GM21381 (cell line): ENCODE results near the gene SPATA16.
"Not testable (repeated sequence)": the region's sequence is repeated elsewhere in the genome, so short reads cannot be mapped to it uniquely, and the experiment has no call there.

Experiments used
- ATAC-seq: cut with Tn5 transposase; IDR thresholded peaks from one replicate; pipeline ENCODE4 v1.9.1; 2021; ENCODE audit warnings: mild to moderate bottlenecking, moderate library complexity; ENCODE audit not compliant: unreplicated experiment

SPATA16 gene

GRCh38 chr3:172892158-172892557, 248.9 kb downstream of the SPATA16 start:
- ATAC-seq, result no peak

DNA sequence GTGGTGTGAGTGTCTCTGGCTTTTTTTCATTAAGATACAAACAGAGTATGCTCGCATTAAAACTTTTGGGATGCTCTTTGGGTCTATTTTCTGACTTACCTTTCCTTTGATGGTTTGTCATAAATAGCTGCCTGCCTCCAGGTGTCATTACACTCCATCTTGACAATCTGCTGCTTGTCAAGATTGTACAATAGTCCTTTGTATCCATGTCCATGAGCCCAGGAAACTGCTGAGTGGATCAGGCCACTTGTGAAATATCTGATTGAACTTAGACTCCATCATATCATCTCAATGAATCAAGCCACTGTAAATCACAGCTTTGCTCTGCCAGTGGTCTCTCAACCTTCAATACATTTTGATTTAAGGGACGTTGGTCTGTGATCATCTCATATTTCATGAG, 255.3 kb downstream of the SPATA16 start:
- ATAC-seq, result no peak

DNA sequence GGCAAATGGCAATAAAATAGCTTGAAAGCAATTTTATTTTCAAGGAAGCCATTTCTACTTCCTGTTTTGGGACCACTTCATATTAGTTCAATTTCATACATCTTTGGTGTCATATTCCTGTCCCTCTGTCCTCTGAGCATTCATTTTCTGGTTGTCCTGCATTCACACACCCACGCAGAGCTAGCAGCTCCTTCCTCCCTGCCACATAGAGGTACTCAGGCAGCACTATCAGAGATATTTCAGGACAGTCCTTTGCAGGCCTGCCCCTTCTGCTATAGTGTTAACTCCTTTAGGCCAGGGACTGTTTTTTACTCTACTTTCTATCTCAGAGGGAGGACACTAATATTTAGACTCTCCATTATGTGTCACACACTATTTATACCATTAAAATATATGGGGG, 258.5 kb downstream of the SPATA16 start:
- no peak for ATAC-seq

- ATAC-seq, result not testable (repeated sequence)
Observed at GRCh38 chr3:172879381-172879780, 261.7 kb downstream of the SPATA16 start.

DNA sequence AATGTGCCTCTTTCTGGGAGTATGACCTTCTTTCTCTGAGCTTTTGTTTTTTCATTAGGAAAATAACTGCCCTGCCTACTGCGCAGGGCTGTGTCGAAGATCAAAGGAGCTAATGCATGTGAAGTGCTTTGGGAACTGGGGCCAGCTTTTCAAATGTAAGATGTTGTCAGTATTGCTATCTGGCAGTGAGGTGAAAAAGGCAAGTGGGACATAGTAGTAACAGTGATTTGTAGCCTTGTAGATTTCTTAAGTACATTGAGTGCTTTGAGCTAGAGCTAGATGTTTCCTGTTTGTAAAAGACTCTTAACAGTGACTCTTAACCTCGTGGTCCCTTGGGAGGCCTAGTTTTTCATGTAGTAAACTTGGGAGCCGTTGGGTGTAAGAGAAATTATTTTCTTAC, 264.0 kb downstream of the SPATA16 start:
- no peak for ATAC-seq

DNA sequence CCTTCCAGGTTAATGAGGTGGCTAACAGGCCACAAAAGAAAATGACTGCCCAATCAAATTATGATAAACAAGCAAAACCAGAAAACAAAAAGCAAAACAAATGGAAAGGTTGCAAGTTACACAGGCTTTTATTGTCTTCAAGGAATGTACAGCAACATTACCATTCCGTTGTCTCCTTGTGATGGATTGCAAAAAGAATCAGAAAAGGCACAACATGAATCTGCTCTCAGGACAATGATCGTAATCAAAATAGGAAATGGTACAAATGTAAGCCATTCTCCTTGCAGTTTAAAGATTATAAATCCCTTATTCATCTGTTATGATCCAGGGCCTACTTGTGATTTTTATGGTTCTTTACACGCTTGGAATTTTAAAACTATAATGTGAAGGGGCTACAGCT, 264.7 kb downstream of the SPATA16 start:
- no peak for ATAC-seq

DNA sequence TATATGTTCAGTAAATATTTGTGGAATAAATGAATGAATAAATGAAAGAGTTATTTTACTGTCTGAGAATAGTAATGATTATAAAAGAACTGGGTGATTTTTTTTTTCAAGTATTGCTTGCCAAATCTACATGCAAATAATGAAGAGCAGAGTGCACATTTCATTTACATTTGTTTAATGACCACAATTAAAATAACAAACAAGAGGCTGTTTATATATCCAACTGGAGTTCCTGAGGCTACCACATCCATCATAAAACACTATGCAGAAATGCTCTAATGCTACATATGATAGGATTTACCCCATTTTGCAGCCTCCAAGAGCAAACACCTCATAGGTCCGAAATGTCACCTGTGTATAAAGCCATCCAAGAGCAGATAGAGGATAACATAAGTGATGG, 266.0 kb downstream of the SPATA16 start:
- no peak for ATAC-seq

DNA sequence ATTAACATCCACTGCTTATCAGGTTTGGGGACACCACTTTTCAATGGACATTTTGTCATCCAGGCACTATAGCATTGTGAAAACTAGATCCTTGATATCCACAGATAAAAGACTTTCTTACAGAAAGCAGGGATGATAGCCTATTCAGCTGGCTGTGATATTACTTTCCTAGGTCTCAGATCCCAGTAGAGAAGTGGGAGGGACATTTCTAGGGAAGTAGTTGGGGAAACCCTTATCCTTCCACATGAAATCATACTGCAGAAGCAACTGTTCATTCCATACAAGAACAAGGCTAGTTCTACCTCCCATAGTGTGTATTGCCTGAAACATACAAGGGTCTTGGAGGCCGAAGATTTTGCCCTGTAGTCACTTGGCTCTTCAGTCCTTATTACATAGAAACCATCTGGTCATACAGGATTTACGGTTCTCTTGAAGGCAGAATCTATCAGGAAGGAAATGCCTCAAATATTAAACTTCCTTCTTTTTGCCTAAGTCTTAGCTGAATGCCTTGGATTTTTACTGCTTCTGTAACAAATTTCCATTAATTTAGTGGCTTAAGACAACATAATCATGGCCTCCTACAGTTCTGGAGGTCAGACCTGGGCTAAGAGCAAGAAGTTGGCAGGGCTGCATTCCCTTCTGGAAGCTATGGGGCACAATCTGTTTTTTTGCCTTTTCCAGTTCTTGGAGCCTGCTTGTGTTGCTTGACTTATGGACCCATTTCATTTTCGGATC, 271.1 kb downstream of the SPATA16 start:
- no peak for ATAC-seq

- no peak for ATAC-seq
Observed at GRCh38 chr3:172869368-172869771, 271.7 kb downstream of the SPATA16 start.

GRCh38 chr3:172868582-172869200, 272.3 kb downstream of the SPATA16 start:
- no peak for ATAC-seq

DNA sequence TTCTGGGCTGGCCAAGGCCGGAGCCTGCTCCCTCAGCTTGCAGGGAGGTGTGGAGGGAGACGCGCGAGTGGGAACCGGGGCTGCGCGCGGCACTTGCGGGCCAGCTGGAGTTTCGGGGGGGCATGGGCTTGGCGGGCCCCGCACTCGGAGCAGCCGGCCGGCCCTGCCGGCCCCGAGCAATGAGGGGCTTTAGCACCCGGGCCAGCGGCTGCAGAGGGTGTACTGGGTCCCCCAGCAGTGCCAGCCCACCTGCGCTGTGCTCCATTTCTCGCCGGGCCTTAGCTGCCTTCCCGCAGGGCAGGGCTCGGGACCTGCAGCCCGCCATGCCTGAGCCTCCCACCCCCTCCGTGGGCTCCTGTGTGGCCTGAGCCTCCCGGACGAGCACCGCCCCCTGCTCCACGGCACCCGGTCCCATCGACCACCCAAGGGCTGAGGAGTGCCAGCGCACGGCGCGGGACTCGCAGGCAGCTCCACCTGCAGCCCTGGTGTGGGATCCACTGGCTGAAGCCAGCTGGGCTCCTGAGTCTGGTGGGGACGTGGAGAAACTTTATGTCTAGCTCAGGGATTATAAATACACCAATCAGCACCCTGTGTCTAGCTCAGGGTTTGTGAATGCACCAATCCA, 274.2 kb downstream of the SPATA16 start:
- ATAC-seq, result not testable (repeated sequence)

DNA sequence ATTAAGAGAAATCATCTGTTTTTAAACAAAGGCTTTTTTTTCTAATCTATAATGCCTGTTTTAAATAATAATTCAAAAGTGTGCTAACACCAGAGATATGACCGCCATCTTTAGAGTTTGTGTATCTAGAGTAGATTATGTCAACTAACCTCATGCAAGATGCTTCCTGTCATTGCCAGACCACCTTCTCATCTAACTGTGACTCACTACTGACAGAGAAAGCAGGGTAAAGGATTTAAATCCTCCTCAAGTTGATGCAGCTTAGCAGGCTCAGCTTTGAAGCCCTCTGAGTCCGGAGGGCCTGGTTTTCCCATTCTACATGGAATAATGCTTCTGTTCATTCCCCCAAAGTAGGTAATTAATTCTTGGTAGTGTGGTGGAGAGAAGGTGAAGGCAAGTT, 282.0 kb downstream of the SPATA16 start:
- no peak for ATAC-seq

GRCh38 chr3:172856795-172857742, 284.0 kb downstream of the SPATA16 start:
- ATAC-seq, result no peak

DNA sequence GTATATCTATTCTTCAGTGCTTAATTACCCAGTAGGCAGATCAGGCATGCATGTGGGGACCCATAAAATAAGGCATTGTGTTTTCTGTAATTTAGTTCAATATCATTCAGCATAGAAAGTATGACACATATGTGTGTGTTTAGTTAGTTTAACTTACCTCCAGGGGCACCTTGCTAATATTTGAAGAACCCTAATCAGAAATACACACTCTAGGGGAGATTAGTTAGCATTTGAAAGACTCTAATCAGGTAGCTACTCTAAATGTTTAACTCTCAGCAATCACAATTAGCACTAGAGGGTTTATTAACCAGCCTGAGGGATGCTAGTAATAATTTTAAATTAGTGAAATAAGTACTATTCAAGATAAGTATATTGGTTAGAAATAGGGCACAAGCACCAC, 286.0 kb downstream of the SPATA16 start:
- no peak for ATAC-seq

DNA sequence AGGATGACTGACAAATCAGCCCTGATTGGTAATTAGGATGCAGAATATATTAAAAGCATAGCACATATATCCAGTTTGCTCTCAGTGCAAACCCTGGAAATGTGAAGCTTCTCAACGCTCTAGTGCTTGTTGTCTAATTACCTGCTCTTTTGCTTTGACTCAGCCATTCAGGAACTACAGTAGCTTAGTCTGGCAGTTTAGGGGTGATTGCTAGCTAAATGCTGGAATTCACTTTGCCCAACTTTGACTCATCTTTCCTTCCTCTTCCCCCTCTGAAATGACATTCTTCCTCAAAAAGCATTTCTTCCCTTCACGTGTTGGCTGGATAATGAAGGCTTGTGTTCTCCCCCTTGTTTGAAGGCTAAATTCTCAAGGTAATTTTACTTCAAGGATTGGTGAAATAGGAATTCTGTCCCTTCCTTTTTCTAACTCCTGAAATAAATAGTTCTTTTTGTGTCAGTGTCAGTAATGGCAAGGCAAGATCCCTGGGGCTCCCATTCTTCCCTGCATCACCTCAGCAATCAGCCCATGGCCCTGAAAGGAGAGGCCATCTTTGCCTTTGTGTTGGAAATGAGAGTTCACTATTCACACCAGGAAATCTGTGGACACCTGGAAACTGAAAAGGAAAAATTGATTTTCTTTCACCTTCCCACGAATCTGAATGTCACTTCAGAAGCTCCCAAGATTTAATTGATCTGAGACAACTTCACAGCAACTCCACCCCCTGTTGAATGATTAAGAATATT, 286.9 kb downstream of the SPATA16 start:
- ATAC-seq, result no peak

DNA sequence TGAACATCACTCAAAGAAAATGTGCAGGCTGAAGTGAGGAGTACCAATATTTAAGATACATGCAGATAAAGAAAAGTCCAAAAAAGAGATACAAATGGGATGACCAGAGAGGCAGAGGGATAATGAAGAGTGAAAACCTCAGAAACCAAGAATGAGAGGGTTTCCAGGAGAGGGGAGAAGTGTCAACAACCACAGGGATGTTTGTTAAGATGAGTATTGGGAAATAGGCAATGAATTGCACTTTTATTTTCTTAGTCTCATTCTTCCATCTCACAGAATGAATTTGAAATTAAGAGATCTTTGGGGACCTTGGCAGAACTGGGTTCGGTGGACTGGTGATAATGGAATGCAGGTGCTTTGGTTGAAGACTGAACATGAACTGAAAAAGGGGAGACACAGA, 288.0 kb downstream of the SPATA16 start:
- no peak for ATAC-seq

DNA sequence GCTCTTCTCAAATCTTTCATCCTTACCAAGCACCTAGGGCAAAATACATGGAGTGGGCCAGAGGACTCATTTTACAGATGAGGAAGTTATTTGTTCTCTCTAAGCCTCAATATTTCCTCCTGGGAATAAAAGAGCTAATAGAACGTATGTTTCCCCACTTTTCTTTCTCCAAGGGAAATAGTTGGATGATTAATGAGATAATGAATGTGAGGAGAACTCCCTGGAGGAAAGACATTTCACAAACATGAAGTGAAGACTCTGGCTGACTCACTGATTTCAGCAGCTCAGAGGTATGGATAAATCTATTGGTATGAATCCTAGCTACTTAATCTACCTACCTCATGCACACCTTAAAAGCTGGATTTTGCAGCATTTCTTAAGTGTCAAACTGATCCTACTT, 292.1 kb downstream of the SPATA16 start:
- ATAC-seq, result no peak

- no peak for ATAC-seq
Observed at GRCh38 chr3:172847292-172847691, 293.7 kb downstream of the SPATA16 start.

GRCh38 chr3:172846706-172847105, 294.3 kb downstream of the SPATA16 start:
- no peak for ATAC-seq

GRCh38 chr3:172846103-172846561, 294.9 kb downstream of the SPATA16 start:
- no peak for ATAC-seq
